Kidney capillary endothelial cell (primary cell): Measurements from ENCODE around the gene KLF1.
"Not testable (repeated sequence)": the region's sequence is repeated elsewhere in the genome, so short reads cannot be mapped to it uniquely, and the experiment has no call there.

Experiments used
- DNase-seq: peaks from one replicate; pipeline ENCODE4 v3.0.0-alpha.2; 2018; ENCODE audit warnings: low spot score

Gene KLF1

DNA sequence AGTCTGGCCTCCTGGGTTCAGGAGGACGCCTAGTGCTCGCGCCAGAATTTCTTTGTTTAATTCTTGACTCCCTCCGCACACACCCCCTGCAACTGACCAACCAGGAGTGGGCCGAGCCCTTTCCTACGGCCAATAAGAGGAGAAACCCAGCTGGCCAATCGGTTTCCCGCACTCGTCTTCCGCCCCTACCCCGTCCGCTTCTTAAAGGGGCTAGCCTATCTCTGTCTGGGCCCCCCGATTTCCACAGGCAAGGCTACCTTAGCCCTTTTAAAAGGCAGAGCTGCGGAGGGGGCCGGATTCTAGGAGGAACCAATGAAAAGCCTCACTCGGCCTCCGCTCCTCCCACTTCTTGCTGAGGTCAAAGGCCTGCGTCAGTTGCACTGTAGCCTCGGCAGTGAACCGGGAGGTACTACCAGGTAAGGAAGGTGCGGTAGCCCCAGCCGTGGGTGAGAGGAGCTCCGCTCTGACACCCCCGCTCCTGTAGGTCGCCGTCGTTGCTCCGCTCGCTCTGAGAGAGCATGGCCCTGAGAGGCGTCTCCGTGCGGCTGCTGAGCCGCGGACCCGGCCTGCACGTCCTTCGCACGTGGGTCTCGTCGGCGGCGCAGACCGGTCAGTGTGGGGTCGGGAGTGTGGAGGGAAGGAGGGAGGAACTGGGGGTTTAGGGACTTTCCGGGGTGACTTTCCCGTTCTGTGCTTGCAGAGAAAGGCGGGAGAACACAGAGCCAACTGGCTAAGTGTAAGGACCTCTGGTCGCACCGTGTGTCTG, 4.0 kb upstream of the KLF1 start, which contains the start of gene GCDH:
GCDH (plus strand) TSS at position 374 of the 766 bp plus-strand sequence; CDS start at position 519, 145 bp downstream.
- peak; percentile 98 for DNase-seq

DNA sequence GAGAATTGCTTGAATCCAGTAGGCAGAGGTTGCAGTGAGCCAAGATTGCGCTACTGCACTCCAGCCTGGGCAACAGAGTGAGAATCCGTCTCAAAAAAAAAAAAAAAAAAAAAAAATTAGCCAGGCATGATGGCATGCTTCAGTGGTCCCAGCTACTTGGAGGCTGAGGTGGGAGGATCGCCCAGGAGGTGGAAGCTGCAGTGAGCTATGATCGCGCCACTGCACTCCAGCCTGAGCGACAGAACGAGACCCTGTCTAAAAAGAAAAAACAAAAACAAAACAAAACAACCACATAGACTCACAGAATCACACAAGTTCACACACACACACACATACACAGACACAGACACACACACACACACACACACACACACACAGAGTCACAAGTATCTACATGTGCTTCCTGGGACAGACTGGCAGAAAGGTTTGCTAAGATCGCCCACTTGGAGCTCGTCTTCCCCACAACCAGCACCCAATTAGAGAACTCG, 3.3 kb upstream of the KLF1 start:
- DNase-seq, result not testable (repeated sequence)

DNA sequence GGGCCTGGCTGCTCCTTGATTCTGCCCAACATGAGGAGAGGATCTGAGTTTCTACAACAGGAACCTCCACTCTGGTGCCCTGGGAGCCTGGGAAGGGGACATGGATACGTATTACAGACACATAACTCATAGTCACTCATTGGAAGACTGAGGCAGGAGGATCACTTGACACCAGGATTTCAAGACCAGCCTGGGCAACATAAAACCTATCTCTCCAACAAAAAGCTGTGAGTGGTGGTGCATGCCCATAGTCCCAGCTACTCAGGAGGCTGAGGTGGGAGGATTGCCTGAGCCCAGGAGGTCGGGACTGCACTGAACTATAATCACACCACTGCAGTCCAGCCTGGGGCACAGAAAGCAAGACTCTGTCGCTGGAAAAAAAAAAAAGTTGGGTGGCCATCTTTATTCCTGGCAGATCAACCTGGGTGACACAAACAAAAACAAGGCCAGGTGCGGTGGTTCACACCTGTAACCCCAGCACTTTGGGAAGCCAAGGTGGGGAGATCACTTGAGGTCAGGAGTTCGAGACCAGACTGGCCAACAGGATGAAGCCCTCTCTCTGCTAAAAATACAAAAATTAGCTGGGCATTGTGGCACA, 1.1 kb upstream of the KLF1 start:
- DNase-seq, result no peak

DNA sequence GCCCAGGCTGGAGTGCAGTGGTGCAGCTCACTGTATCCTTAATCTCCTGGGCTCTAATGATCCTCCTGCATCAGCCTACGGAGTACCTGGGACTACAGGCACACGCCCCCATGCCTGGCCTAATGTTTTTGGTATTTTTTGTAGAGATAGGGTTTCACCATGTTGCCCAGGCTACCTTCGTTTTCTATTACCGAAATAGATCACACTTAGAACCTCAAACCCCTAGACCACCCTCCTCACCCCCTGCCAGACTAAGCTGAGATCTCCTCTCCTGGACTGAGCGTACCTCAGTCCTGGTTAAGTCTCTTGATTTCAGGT, 391 bp downstream of the KLF1 start:
- DNase-seq, result no peak

DNA sequence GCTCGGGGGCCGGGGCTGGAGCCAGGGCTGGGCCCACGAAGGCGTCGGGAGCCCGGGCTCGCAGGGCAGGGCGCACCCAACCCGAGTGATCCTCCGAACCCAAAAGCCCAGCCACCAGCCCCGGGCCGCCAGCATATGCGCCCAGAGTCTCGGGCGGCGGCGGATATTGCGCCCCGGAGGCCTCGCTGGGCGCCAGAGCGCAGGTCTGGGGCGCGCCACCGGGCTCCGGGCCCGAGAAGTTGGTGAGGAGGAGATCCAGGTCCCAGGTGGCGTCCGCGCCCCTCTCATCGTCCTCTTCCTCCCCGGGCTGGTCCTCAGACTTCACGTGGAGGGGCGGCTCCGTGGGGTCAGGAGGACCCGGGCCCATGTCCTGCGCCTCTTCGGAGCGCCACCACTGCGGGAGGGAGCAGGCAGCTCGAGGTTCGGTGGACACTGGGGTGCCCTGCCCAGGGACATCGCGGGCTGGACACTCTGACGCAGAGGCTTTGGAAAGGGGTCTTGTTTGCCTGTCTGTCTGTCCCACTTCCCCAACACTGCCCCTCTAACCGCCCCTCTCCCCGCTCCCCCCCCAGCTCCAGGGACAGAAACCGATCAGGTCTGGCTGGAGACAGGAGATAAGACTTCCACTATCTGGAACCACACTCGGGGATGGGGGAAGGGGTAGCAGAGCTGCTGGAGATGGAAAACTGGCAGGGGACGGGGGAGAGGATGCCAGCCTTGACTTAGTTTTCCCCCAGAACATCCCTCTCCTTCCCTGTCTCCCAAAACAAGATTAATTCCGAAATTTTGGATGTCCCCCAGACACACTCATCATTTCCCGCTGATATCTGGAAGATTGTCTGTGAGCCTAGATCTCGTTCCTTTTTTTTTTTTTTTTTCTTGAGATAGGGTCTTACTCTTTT, 1.0 kb downstream of the KLF1 start:
- no peak for DNase-seq

DNA sequence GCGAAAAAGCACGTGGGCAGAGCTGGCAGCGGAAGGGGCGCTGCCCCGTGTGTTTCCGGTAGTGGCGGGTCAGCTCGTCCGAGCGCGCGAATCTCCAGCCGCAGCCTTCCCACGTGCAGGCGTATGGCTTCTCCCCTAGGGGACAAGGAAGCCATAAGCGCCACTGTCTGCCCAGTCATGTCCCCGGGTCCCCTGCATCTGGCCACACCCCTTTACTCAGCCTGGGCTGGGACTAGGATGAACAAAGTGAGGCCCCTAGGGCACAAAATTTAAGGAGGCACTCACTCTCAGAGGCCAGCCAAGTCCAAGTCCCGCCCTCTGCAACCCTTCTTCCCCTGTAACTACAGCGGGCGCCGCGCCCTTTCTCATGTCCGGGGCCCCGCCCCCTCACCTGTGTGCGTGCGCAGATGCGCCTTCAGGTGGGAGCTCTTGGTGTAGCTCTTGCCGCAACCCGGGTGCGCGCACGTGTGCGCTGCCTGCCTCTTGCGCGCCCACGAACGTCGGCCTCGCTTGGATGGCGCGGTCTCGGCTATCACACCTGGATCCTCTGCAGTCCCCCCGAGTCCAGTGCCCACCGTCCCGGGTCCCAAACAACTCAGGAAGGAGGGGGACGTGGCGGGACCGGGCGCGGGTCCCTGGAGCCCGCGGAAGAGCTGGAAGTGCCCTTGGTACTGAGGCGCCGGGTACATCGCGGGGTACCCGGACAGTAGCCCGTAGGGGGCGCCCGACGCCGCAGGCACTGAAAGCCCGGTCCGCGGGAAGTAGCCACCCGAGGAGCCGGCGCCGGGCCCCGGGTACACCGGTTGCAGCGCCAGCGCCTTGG, 1.9 kb downstream of the KLF1 start:
- DNase-seq, result no peak

DNA sequence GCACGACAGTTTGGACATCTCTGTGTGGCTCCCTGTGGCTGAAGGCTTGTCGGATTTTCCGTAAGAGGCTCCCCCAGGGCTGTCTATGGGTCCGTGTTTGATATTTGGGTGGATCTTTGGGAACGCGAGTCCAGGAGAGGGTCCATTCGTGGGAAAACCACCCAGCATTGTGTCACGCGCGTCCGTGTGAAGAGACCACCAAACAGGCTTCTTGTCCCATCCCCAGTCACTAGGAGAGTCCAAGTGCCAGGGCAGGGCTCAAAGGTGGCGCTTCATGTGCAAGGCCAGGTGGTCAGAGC, 2.4 kb downstream of the KLF1 start:
- no peak for DNase-seq

DNA sequence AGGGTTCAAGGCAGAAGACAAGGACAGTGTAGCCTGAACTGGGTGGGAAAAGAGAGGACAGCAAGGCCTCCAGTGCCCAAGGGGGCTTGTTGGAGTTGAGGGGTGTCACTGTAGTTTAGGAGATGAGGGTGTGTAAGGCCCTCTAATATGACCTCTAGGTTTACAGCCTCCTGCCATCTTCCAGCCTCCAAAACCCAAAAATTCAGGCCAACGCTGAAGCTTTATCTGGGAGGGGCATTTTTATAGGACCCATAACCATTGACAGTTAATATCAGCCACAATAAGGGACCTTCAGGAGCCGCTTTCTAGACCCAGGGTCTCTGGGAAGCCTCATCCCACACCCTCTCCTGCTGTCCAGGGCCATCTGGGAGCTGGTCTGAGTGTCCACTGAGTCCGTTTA, 2.8 kb downstream of the KLF1 start:
- DNase-seq, result no peak

DNA sequence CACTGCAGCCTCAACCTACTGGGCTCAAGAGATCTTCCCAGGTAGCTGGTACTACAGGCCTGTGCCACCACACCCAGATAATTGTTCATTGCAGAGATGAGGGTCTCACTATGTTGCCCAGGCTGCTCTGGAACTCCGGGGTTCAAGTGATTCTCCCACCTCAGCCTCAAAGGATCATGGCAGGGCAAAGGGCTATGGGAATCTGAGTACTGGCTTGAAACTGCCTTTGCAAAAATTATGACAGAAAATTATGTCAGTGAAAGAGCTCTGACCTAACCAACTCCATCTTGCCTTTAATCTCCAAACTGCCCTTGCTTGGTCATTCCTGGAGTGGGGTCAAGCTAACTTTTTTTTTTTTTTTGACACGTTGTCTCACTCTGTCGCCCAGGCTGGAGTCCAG, 4.4 kb downstream of the KLF1 start:
- no peak for DNase-seq

DNA sequence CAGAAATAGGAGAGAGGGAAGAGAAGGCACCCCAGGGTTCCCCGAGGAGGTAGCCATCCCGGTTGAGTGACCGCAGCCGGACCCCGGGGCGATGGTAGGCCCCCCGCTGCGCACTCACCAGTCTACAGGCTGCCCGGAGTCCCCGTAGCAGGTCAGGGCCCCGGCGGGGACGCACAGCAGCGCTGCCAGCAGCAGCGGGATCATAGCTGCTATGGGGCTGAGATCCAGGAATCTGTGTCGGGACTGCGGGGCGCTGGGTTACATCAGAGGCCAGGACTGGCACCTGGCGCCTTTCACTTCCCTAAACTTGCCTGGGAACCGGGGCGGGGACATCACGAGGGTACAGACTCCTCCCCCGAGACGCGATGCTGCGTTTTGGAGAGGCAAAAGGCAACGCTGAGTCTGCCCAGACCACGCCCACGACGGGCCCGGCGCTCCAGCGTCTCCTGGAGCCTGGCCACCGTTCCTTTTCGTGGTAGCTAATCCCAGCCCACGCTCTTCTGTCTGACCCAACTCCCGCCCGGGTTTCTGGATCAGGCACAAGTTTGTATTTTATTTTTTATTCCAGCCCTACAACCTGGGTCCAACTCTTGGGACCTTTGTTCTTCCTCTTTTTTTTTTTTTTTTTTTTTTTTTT, 5.7 kb downstream of the KLF1 start, which contains the start of gene DNASE2:
DNASE2 (minus strand) TSS at position 278 of the 637 bp plus-strand sequence; CDS start at position 204, 74 bp downstream.
- peak; percentile 42 for DNase-seq

DNA sequence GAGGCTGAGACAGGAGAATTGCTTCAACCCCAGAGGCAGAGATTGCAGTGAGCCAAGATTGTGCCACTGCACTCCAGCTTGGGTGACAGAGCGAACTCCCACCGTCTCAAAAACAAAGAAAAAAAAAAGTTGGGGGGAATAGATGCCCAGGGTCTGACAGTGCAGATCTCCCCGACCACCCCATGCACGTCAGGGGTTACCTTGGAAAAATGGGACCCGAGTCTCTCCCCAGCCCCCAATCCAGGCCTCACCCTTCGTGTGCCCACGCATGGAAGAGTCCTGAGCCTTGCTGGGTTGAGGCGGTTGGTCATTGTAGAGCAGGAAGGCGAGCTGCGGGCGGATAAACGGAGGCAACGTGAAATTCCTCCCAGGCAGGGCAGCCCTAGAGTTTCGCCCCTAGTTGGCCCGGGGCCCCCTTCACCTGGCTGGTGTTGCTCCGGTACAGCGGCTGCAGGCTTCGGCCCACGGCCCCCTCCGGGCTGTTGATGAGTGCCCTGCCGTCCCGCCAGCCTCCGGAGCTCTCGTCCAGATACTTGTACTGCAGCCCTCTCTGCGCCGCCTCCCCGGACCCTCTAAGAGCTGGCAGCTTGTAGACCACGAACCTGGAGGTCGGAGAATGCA, 6.3 kb downstream of the KLF1 start:
- DNase-seq, result no peak

DNA sequence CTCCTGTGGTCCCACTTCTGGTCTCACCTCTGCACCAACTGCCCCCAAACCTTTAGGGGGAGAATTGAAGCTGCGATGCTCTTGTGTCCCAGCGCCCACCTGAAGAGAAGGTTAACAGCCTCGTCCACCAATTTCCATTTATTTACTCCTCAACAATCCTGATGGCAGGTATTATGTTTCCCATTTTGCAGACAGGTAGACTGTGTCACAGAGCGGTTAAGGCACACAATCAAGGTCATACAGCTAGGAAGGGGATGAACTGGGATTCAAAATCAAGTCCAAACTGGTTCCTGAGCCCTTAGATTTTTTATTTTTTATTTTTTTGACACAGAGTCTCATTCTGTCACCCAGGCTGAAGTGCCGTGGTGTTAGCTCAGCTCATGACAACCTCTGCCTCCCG, 11.9 kb downstream of the KLF1 start:
- no peak for DNase-seq

DNA sequence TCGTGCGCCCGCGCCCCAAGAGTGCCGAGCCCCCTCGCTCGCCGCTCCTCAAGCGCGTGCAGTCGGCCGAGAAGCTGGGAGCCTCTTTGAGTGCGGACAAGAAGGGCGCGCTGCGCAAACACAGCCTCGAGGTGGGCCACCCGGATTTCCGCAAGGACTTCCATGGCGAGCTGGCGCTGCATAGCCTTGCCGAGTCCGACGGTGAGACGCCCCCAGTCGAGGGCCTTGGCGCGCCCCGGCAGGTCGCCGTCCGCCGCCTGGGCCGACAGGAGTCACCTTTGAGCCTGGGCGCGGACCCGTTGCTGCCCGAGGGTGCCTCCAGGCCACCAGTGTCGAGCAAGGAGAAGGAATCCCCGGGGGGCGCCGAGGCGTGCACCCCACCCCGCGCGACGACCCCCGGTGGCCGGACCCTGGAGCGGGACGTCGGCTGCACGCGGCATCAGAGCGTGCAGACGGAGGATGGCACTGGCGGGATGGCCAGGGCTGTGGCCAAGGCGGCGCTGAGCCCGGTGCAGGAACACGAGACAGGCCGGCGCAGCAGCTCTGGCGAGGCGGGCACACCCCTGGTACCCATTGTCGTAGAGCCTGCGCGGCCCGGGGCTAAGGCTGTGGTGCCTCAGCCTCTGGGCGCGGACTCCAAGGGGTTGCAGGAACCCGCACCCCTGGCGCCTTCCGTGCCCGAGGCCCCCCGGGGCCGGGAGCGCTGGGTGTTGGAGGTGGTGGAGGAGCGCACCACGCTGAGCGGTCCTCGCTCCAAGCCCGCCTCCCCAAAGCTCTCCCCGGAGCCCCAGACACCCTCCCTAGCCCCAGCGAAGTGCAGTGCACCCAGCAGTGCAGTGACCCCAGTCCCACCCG, 12.9 kb downstream of the KLF1 start:
- no peak for DNase-seq

DNA sequence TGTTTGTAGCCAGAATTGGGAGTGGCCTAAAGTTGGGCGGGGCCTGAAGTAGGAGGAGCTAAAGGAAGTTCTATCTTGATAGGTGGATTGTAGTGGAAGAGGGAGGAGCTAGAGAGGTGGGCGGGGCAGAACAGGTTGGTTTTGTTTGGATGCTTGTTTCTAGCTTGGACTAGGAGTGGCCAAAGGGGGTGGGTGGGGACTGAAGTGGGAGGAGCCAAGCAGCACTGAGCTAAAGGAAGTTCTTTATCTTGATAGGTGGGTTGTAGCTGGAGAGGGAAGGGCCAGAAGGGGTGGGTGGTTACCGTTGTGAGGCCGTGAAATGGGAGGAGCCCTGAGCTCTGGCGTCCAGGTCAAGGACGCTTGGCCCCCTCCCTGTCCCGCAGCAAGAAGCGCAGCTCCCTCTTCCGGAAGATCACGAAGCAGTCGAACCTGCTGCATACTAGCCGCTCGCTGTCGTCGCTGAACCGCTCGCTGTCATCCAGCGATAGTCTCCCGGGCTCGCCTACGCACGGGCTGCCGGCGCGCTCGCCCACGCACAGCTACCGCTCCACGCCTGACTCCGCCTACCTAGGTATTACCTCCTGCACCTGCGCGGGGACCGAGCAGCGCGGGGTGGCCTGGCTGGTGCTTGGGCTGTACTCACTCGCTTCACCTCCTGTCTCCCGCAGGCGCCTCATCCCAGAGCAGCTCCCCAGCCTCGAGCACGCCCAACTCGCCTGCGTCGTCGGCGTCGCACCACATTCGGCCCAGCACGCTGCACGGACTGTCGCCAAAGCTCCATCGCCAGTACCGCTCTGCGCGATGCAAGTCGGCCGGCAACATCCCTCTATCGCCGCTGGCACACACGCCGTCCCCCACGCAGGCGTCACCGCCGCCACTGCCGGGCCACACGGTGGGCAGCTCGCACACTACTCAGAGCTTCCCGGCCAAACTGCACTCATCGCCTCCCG, 13.8 kb downstream of the KLF1 start:
- peak; percentile 38 for DNase-seq

DNA sequence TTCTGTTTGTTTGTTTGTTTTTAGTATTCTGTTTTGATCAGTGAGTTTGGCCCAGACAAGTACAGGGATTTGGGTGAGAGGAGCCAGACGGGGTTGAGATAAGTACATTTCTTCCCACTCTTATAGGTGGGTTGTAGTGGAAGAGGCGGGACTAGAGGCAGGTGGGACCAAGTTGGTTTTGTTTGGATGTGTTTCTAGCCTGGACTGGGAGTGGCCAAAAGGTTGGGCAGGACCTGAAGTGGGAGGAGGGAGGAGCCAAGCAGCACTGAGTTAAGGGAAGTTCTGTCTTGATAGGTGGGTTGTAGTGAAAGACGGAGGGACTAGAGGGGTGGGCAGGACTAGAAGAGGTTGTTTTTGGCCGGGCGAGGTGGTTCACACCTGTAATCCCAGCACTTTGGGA, 14.7 kb downstream of the KLF1 start:
- DNase-seq, result no peak

DNA sequence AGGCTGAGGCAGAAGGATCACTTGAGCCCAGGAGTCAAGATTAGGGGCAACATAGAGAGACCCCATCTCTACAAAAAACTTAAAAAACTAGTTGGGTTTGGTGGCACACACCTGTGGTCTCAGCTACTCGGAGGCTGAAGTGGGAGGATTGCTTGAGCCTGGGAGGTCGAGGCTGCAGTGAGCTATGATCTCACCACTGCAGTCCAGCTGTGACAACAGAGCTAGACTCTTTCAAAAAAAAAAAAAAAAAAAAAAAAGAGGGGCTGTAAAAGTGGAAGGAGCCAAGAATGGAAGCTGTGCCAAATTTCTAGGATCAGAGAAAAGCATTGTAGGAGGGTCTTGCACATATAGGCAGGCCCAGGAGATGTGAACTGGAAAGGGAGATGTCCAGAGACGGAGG, 15.3 kb downstream of the KLF1 start:
- no peak for DNase-seq

DNA sequence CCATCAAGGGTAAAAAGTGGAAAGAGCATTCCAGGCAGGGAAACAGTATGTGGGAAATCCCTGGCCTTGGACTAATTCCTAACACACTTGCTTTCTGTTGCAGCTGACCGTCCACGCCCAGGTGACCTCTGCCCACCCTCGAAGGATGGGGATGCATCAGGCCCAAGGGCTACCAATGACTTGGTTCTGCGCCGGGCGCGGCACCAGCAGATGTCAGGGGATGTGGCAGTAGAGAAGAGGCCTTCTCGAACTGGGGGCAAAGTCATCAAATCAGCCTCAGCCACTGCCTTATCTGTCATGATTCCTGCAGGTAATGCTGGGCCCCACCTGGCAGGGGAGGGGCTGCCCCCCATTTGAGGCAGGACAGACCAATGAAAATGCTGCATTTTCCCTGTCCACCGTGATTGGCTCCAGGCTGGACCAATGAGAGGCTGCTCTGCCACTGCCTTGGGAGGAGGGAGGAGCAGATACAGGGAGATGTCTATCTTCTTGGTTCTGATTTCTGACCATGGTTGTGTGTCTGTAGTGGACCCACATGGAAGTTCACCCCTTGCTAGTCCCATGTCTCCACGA, 18.4 kb downstream of the KLF1 start:
- DNase-seq, result no peak
